GM23338 (cell line): Measurements from ENCODE around the gene MERTK. TPM values are rescaled to one million over a fixed set of nuclear protein-coding genes. Genes with fewer than 3 reads are reported as not detected.

ENCODE experiments used
- ATAC-seq: fragments of 200-7000 bp; cut with Tn5 transposase; 3 replicates; pipeline ENCODE4 v1.9.1; 2020
- DNase-seq: peaks from one replicate; pipeline ENCODE4 v3.0.0-alpha.2; 2015; ENCODE audit warnings: low spot score
- H2AFZ ChIP-seq: fragments of 200-600 bp; sonication (generic); 2 replicates; pipeline ENCODE4 v1.8.0; 2016; ENCODE audit warnings: antibody characterized with exemption, mild to moderate bottlenecking, moderate library complexity
- H3F3A ChIP-seq: fragments of 200-600 bp; sonication (generic); replicated peaks from 2 replicates; pipeline ENCODE4 v1.8.0; 2017; ENCODE audit warnings: antibody characterized with exemption, mixed run types, low read depth
- H3K27ac ChIP-seq: fragments of 200-600 bp; sonication (generic); 2 replicates; pipeline ENCODE4 v1.6.1; 2016; ENCODE audit warnings: low read depth
- H3K27me3 ChIP-seq: fragments of 200-600 bp; sonication (generic); 2 replicates; pipeline ENCODE4 v1.8.0; 2016; ENCODE audit warnings: mild to moderate bottlenecking, mixed run types, moderate library complexity; ENCODE audit not compliant: insufficient read depth
- H3K36me3 ChIP-seq: fragments of 200-600 bp; sonication (generic); 2 replicates; pipeline ENCODE4 v1.8.0; 2016; ENCODE audit warnings: mild to moderate bottlenecking; ENCODE audit not compliant: insufficient read depth
- H3K4me1 ChIP-seq: fragments of 200-600 bp; sonication (generic); 2 replicates; pipeline ENCODE4 v1.8.0; 2016; ENCODE audit warnings: mild to moderate bottlenecking, moderate library complexity; ENCODE audit not compliant: insufficient read depth
- H3K4me2 ChIP-seq: fragments of 200-600 bp; sonication (generic); 2 replicates; pipeline ENCODE4 v1.7.1; 2017; ENCODE audit warnings: mixed run types
- H3K4me3 ChIP-seq: fragments of 200-600 bp; sonication (generic); 2 replicates; pipeline ENCODE4 v1.6.1; 2016; ENCODE audit warnings: mixed run types
- H3K79me2 ChIP-seq: fragments of 200-600 bp; sonication (generic); replicated peaks from 2 replicates; pipeline ENCODE4 v1.8.0; 2017; ENCODE audit warnings: mild to moderate bottlenecking; ENCODE audit not compliant: insufficient read depth
- H3K9me2 ChIP-seq: fragments of 200-600 bp; sonication (generic); 2 replicates; pipeline ENCODE4 v1.8.0; 2017; ENCODE audit not compliant: insufficient read depth
- H4K20me1 ChIP-seq: fragments of 200-600 bp; sonication (generic); replicated peaks from 2 replicates; pipeline ENCODE4 v1.8.0; 2017; ENCODE audit warnings: mild to moderate bottlenecking; ENCODE audit not compliant: insufficient read depth
- H3K27ac Mint-ChIP-seq: 2 replicates; pipeline ENCODE4 v1.8.0; 2020; ENCODE audit warnings: inconsistent platforms, mild to moderate bottlenecking, moderate library complexity, mixed read lengths
- H3K27me3 Mint-ChIP-seq: 3 replicates; pipeline ENCODE4 v1.8.0; 2022; ENCODE audit warnings: low read depth, mild to moderate bottlenecking, moderate library complexity, mixed read lengths, inconsistent platforms; ENCODE audit not compliant: insufficient read depth, poor library complexity
- H3K36me3 Mint-ChIP-seq: 3 replicates; pipeline ENCODE4 v1.8.0; 2021; ENCODE audit warnings: low read depth, mild to moderate bottlenecking, inconsistent platforms, moderate library complexity, mixed read lengths
- H3K4me1 Mint-ChIP-seq: 3 replicates; pipeline ENCODE4 v1.8.0; 2020; ENCODE audit warnings: mild to moderate bottlenecking, inconsistent platforms, mixed read lengths
- H3K4me3 Mint-ChIP-seq: 3 replicates; pipeline ENCODE4 v1.8.0; 2021; ENCODE audit warnings: moderate library complexity, mild to moderate bottlenecking, inconsistent platforms, mixed read lengths
- H3K9me3 Mint-ChIP-seq: 3 replicates; pipeline ENCODE4 v1.8.0; 2020; ENCODE audit warnings: moderate library complexity, mild to moderate bottlenecking, inconsistent platforms, mixed read lengths
- CREB1 ChIP-seq: fragments of 250-450 bp; sonication (Bioruptor Pico); IDR thresholded peaks from 2 replicates; pipeline ENCODE4 v1.5.0; 2020; ENCODE audit warnings: low read depth, mild to moderate bottlenecking, moderate library complexity
- CTCF ChIP-seq, 2 experiments: fragments of 200-600 bp in 1 of 2; sonication (generic) in 1 of 2; conservative IDR thresholded peaks; 2 replicates each; pipeline versions ENCODE4 v1.5.1 to v1.6.1; 2016 to 2017; ENCODE audit warnings: antibody characterized with exemption in 2 of 2, low read depth in 2 of 2, mild to moderate bottlenecking in 2 of 2, moderate library complexity in 1 of 2
- ETS1 ChIP-seq: IDR thresholded peaks from 2 replicates; pipeline ENCODE4 v1.6.1; 2016; ENCODE audit warnings: antibody characterized with exemption
- EZH2 ChIP-seq: fragments of 200-600 bp; sonication (generic); IDR thresholded peaks from one replicate; pipeline ENCODE4 v1.8.0; 2017; ENCODE audit warnings: antibody characterized with exemption, mild to moderate bottlenecking, low read depth; ENCODE audit not compliant: unreplicated experiment
- NANOG ChIP-seq: IDR thresholded peaks from 2 replicates; pipeline ENCODE4 v1.6.1; 2016; ENCODE audit warnings: antibody characterized with exemption, borderline replicate concordance
- POLR2AphosphoS5 ChIP-seq: IDR thresholded peaks from 2 replicates; pipeline ENCODE4 v1.6.1; 2016; ENCODE audit warnings: antibody characterized with exemption, low read depth
- STAT1 ChIP-seq: IDR thresholded peaks from one replicate; pipeline ENCODE4 v1.6.1; 2016; ENCODE audit warnings: antibody characterized with exemption; ENCODE audit not compliant: unreplicated experiment
- ZNF114 ChIP-seq: fragments of 250-450 bp; sonication (Bioruptor Pico); IDR thresholded peaks from 2 replicates; pipeline ENCODE4 v1.5.0; 2020; ENCODE audit warnings: mild to moderate bottlenecking, moderate library complexity
- ZNF331 ChIP-seq: fragments of 250-450 bp; sonication (Bioruptor Pico); IDR thresholded peaks from 2 replicates; pipeline ENCODE4 v1.5.0; 2020; ENCODE audit warnings: low read depth, mild to moderate bottlenecking, moderate library complexity
- ZNF462 ChIP-seq: fragments of 250-450 bp; sonication (Bioruptor Pico); IDR thresholded peaks from 2 replicates; pipeline ENCODE4 v1.5.0; 2020; ENCODE audit warnings: mild to moderate bottlenecking, moderate library complexity
- polyA plus RNA-seq: library from polyadenylated mRNA; unstranded; fragments of >200 nt; fragmentation: Nextera tagmentation; extraction: Ambion mirVana; gene quantifications from 2 replicates; pipeline ENCODE4 v1.2.1, GENCODE V29; 2016
- total RNA-seq: library from RNA; depleted of rRNA; stranded (reverse); fragments of >200 nt; shearing (Covaris generic); gene quantifications from 2 replicates; pipeline ENCODE4 v1.2.3, GENCODE V29; 2014

Gene MERTK
- total and polyA plus RNA-seq, 2 experiments from 2014 or later, result 3.0 to 9.0 TPM

- Mint-ChIP-seq H3K27ac (no peak overlapping the region), H3K4me1 (peaks cover 14% of the 10 kb centered on the region), H3K9me3 (peaks cover 3% of the 10 kb centered on the region; the same call in 1 of the 3 replicates), H3K4me3 (no peak overlapping the region), H3K27me3 (peaks cover 2% of the 10 kb centered on the region), H3K36me3 (peaks cover 2% of the 10 kb centered on the region; the same call in 1 of the 3 replicates)
- H3K79me2 ChIP-seq, result no peaks in the 10 kb centered on the region
- TF ChIP-seq ZNF331 (CRISPR knock-in tag) (no peak), CTCF (conservative IDR thresholded peaks at IDR 0.05; ENCODE audit: low read depth in 2 of 2) (no peak), ETS1 (no peak), ZNF114 (CRISPR knock-in tag) (no peak), ZNF462 (CRISPR knock-in tag) (no peak), EZH2 (no peak), CREB1 (CRISPR knock-in tag) (no peak), NANOG (no peak), POLR2AphosphoS5 (no peak), STAT1 (no peak)
- no peak overlapping the region for H3K4me3 ChIP-seq
- no peak overlapping the region for H2AFZ ChIP-seq
- H3K4me2 ChIP-seq, result no peak overlapping the region
- H3K36me3 ChIP-seq, result no peaks in the 10 kb centered on the region
- H4K20me1 ChIP-seq, result no peaks in the 10 kb centered on the region
- H3K4me1 ChIP-seq, result peaks cover 12% of the 10 kb centered on the region
- H3K27ac ChIP-seq, result no peak overlapping the region
- no peaks in the 10 kb centered on the region for H3K27me3 ChIP-seq
- no peak for ATAC-seq
- no peak for DNase-seq
- H3F3A ChIP-seq, result peaks cover 4% of the 10 kb centered on the region; the same call in 1 of the 2 replicates
- no peaks in the 10 kb centered on the region for H3K9me2 ChIP-seq
Observed at GRCh38 chr2:112033600-112033999, 135.2 kb downstream of the MERTK start.
